SK-N-MC (cell line): ENCODE measurements around the gene FAM240B.

Experiments used
- EZH2 ChIP-seq: fragments of 200-600 bp; sonication (generic); IDR thresholded peaks from one replicate; pipeline ENCODE4 v1.6.1; 2017; ENCODE audit warnings: antibody characterized with exemption
- FOXP2 ChIP-seq: optimal IDR thresholded peaks from 2 replicates; pipeline ENCODE3; 2011; ENCODE audit warnings: mild to moderate bottlenecking, moderate library complexity; ENCODE audit not compliant: insufficient read depth; ENCODE audit errors: extremely low read length, control extremely low read depth
- POLR2AphosphoS5 ChIP-seq: IDR thresholded peaks from 2 replicates; pipeline ENCODE4 v1.6.1; 2012; ENCODE audit warnings: mild to moderate bottlenecking, low read depth, low read length, borderline replicate concordance

- no peak for TF ChIP-seq EZH2
- TF ChIP-seq FOXP2, result no peak
- no peak for TF ChIP-seq POLR2AphosphoS5
These were observed 34.4 kb downstream of the FAM240B start for GRCh38 chr9:38685535-38685934.
